Measurements from ENCODE around the gene ERVK3-1.

ERVK3-1 gene

GRCh38 chr19:58364146-58364545, 59.0 kb downstream of the ERVK3-1 start:
- no peak for FAIRE-seq
